NCI-H748 treated with DMSO at 0.1 percent for 48 hours (cell line): ENCODE data around the gene SSR2.
"Not testable (repeated sequence)": the region's sequence is repeated elsewhere in the genome, so short reads cannot be mapped to it uniquely, and the experiment has no call there.

Experiments used
- DNase-seq: peaks from one replicate; lab custom pipeline; 2025; lab: John Stamatoyannopoulos, UW

SSR2 gene

GRCh38 chr1:156048663-156049258 lies 28.0 kb upstream of the SSR2 start:
- no peak for DNase-seq

- no peak for DNase-seq
Observed at GRCh38 chr1:156045076-156045475, 24.3 kb upstream of the SSR2 start.

GRCh38 chr1:156042828-156043227 lies 22.1 kb upstream of the SSR2 start:
- DNase-seq, result no peak

DNA sequence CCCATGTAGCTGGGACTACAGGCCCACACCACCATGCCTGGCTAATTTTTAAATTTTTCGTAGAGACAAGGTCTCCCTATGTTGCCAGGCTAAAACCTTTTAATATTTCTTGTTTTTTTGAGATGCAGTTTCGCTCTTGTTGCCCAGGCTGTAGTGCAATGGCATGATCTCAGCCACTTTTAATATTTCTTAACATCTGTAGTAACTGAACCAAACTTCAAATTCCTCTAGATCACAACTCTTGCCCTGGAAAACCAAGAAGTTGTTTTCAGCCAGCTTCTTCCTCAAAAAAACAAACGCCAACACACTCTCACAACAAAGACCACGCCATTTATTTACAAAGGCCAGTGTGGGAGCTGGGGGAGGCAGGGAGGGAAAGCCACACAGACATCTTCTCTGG lies 14.2 kb upstream of the SSR2 start:
- not testable (repeated sequence) for DNase-seq

GRCh38 chr1:156033011-156033410 lies 12.3 kb upstream of the SSR2 start:
- no peak for DNase-seq

DNA sequence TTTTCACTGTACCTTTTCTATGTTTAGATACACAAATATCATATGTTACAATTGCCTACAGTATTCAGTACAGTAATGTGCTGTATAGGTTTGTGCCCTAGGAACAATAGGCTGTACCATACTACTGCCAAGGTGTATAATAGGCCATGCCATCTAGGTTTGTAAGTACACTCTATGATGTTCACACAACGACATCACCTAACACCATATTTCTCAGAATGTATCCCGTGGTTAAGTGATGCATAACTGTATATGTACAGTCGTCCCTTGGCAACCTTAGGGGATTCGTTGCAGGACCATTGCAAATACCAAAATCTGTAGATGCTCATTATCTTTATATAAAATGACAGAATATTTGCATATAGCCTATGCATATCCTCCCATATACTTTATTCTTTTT lies 5.8 kb upstream of the SSR2 start:
- no peak for DNase-seq

DNA sequence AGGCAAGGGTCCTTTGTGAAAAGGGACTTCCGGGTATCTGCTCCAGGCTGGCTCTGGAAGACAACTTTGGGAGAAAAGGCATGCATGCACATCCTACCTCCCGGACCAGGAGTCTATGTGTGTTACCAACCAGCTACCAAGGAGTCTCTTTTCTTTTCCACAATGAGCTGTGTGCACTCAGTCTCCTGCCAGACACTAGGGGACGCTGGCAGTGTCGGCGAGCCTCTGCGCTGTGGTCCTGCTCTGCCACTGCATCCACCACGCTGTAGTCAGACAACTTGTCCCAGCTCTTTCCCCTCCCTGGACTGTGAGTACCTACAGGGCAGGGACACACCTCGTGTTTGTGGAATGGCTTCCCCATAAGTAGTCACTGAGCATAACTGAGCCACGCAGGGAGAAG lies 5.1 kb upstream of the SSR2 start:
- no peak for DNase-seq

GRCh38 chr1:156024801-156025200 lies 4.0 kb upstream of the SSR2 start:
- DNase-seq, result no peak

DNA sequence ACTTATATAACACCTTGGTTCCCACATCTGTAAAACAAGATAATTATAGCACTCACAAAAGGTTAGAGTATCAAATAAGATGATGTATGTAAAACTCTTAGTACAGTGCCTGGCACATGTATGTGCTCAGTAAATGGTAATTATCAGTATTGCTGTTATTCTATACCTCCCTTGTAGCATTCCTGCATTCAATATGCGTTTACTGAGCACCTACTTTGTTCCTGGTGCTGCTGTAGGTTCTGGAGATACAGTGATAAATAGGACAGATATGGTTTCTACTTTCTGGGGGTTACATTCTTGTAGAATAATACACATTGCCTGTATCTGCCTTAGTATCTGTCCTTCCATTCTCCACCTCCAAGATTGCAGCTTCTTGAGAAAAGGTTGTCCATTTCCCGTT lies 1.2 kb upstream of the SSR2 start:
- no peak for DNase-seq

GRCh38 chr1:156021093-156021428 lies 310 bp upstream of the SSR2 start:
- DNase-seq, result no peak

DNA sequence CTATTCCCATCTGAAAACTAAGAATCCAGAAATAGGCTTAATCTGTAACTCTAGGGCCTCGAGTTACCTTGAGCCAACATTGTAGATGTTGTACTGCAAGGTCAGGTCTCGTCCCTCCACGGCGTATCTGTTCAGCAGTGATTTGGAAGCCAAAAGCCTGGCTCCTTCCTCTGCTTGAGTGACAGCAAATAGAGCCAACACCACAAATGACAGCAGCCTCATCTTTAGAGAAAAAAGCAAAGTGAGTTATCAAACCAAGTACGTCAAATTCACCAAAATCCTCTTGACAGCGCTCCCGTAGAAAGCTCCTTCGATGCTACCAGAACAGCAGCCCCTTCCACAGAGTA lies 832 bp downstream of the SSR2 start:
- DNase-seq, result no peak

GRCh38 chr1:156014829-156015228 lies 5.9 kb downstream of the SSR2 start:
- no peak for DNase-seq

DNA sequence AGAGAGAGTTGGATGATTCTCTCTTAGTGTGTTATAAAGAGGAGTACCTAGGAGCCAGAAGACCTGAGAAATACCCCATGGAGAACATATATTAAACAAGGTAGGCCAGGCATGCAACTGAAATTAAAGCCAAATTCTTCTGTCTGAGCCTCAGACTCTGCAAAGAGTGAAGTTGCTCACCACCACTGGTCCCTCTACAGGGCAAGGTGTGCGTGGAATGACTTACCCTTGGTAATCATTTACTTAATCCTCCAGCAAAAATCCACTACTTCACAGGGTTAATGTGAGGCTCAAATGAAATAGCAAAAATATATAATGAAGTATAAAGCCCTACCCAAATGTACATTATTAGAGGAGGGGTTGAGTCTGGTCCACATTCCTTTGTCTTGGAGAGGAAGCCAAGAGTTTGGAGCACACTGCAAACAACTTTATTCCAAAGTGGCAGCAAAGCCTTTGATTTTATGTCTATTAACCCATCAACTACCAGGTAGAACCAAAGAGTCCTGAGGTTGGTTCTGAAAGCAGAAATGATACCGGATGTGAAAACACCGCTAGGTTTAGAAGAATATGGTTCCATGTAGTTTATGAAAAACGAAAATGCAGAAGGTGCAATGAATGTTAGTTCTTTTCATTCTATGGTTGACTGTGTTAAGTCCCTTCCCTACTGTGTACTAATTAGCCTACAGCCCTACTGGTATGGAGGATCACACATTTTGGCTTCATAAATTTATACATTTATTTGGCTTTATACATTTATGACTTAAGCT lies 8.5 kb downstream of the SSR2 start:
- DNase-seq, result no peak

DNA sequence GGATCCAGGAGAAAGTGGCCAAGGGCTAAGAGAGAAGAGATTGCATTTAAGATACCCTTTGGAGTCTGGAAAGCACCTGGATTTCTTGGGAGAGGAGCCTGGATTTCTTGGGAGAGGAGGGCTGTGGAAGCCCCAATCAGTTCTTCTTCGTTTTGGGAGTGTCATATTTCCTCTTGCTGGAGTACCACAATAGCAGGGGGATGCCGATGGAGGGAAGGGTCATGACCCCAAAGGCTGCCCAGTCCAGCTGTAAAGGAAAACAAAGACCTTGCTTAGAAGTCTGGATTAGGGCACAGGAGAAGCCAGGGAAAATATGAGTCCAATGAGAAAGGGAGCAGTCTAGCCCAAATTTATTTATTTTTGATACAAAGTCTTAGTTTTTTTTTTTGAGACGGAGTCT lies 11.3 kb downstream of the SSR2 start:
- DNase-seq, result no peak

- no peak for DNase-seq
Observed at GRCh38 chr1:156006666-156007376, 13.9 kb downstream of the SSR2 start.

DNA sequence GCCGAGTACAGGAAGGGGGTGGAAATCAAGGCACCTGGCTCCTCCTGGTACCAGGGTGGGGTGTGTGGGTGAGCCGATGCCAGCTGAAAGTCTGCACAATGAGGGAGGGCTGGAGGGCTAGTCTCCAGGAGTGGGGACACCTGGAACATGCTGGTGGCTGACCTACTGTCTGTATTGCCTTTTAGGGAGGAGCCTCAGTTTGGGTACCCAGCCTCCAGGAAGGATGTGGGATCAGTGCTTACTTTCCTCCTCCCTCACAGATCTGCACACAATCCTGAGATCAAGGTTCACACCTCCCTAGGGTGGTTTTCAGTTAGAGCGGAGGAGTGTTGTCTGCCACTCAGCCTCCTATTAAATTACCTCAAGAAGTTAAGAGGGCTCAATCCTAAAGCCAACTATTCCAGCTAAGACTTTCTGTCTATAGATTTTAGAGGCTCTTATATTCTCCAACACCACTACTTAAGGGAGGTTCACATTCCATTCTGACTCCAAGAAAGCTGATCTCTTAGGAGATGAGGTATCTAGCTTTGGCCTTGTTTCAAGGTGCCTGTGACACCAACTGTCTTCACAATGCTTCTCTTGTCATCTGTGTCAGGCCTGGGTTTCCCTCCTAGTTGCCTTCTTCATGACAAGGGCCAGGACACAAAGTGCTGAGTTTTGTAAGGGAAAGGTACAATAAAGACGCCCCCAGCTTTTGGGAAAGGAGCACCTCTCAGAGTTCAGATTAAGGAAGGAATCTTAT lies 15.7 kb downstream of the SSR2 start:
- DNase-seq, result no peak

GRCh38 chr1:156003923-156004188 lies 16.9 kb downstream of the SSR2 start:
- no peak for DNase-seq

GRCh38 chr1:156002188-156002911 lies 18.4 kb downstream of the SSR2 start:
- no peak for DNase-seq

GRCh38 chr1:156001662-156002171 lies 19.0 kb downstream of the SSR2 start:
- no peak for DNase-seq

DNA sequence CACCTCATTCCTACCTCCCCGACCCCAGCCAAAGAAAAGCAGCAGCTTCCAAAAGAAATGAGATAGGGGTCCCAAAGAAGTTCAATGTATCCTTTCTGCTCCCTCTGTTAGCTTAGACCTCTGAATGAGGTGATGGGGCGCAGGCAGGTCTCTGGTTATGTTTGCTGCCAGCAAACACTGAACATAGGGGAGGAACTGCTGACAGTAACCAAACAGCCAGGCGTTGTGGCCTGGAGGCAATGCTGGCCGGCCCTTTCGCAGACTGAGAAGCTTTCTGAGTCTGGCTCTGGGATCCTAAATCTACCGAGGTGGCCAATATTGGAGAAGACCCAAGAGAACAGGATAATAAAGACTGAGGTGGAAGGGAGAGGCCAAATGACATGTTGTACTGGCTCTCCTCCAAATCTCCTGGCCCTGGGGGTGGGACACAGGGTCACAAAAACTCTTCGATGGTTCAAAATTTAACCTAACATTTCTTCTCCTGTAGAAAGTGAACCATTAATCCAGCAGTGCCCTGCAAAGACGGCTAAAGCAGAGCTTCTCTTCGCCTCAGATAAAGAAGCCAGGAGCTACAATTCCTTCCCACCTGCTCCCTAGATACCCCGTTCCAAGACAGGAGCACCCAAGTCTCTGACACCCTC lies 19.6 kb downstream of the SSR2 start:
- no peak for DNase-seq

DNA sequence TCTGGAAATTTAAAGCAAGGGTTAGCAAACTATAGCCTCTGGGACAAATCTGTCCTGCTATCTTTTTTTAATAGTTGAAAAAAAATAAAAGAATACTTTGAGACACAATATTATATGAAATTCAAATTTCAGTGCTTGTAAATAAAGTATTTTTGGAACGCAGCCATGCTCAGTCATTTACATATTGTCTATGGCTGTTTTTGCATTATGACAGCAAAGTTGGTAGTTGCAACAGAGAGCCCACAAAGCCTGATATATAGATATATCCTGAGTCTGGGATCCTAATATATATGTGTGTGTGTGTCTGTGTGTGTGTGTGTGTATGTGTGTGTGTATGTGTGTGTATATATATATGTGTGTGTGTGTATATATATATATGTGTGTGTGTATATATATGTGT lies 20.8 kb downstream of the SSR2 start:
- no peak for DNase-seq

DNA sequence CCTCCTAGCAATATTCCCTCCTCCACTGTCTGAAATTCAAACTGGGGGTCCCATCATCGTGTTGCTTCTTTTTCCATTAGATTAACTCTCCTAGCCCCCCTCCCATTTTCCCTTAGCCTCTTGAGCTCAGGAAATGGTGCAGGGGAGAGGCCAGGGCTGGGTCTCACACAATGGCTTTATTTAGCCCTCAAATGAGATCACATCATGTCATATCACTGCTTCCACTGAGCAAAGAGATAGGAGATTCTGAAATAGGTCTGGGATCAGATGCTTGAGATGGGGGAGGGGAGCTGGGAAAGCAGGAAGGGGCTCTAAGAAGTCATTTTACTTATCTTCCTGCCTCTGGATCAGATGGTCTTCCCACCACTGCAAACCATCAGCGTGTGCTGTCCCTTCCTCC lies 24.6 kb downstream of the SSR2 start:
- no peak for DNase-seq
